Right cardiac atrium (tissue), 5 donors: ENCODE measurements around the gene MAN1C1. TPM values are rescaled to one million over a fixed set of nuclear protein-coding genes. Genes with fewer than 3 reads are reported as not detected.
A peak's percentile ranks its signal among the peaks of the same experiment; 100 is the strongest.

Experiments
- ATAC-seq, 2 donors: fragments of 200-7000 bp; cut with Tn5 transposase; one replicate each; pipeline versions ENCODE4 v1.8.0 to v1.9.1; 2020; ENCODE audit warnings: moderate library complexity in 2 of 2, mild to moderate bottlenecking in 1 of 2
- DNase-seq, 3 donors: peaks; one replicate each; pipeline ENCODE4 v3.0.0-alpha.2; 2020
- H3K27ac ChIP-seq: one replicate; pipeline ENCODE4 v1.5.1; 2013; ENCODE audit warnings: mild to moderate bottlenecking, low read length, control low read depth, moderate library complexity
- H3K27me3 ChIP-seq: one replicate; pipeline ENCODE4 v1.6.1; 2013; ENCODE audit not compliant: control insufficient read depth, insufficient read depth
- H3K4me1 ChIP-seq: one replicate; pipeline ENCODE4 v1.6.1; 2013; ENCODE audit warnings: low read length; ENCODE audit not compliant: control insufficient read depth, insufficient read depth
- H3K4me3 ChIP-seq: one replicate; pipeline ENCODE4 v1.5.1; 2013; ENCODE audit warnings: low read length, control low read depth
- H3K9me3 ChIP-seq: one replicate; pipeline ENCODE4 v1.6.1; 2013; ENCODE audit warnings: low read length; ENCODE audit not compliant: control insufficient read depth
- WGBS: extraction: QIAGEN DNeasy Blood & Tissue Kit; methylation state at CpG from one replicate; pipeline ENCODE4 v1.1.7; 2013; 5-methylcytosine and 5-hydroxymethylcytosine counted together
- intact Hi-C, 4 donors: fragments of 100-400 bp; cut with DNase I; formaldehyde crosslinking; loops; one replicate each; pipeline versions ENCODE4 v1.11.0 to v1.14.0; 2022 to 2023
- polyA plus RNA-seq: library from polyadenylated mRNA; stranded (reverse); fragments of 200-250 nt; gene quantifications from one replicate; pipeline ENCODE4 v1.2.3, GENCODE V29; 2013
- total RNA-seq, 4 donors: library from RNA; stranded (reverse); fragmentation: NEBNext Ultra II Directional; extraction: Animal tissue kit (Norgen Biotek cat#: 25700); gene quantifications; one replicate each; pipeline ENCODE4 v1.2.1, GENCODE V29; 2021
- donor health status: healthy with polysubstance abuse.
- donor health status: DM: no; HTN: yes; CAD: no.
- donor health status: DM: no; HTN: no; CAD: no.
- donor health status: DM: no; HTN: yes; CAD: no; lungs with severe emphysema.
- donor health status: DM: yes; HTN: yes; CAD: no.

The MAN1C1 gene
- total and polyA plus RNA-seq, 5 donors = 9.1 to 15.7 (median 11.7) TPM

GRCh38 chr1:25700626-25701025 is 84.0 kb downstream of the MAN1C1 start:
- Histone ChIP-seq H3K4me3 (no peak overlapping the region), H3K27ac (peak overlapping the region; percentile 88), H3K9me3 (no peaks in the 10 kb centered on the region), H3K4me1 (peaks cover 29% of the 10 kb centered on the region), H3K27me3 (no peaks in the 10 kb centered on the region)
- DNase-seq = peak in 2 of 3 donors; percentile 72 to 76
- intact Hi-C loops = loop anchor here in 2 of 4 donors (5.0 to 10.0 kb wide), 2 partner anchors 37 to 94 kb away; no protein-coding TSS in a partner anchor
- peak; percentile 4 to 15 for ATAC-seq
- WGBS = 60% methylated on average over 7 of the region's 7 CpGs

DNA sequence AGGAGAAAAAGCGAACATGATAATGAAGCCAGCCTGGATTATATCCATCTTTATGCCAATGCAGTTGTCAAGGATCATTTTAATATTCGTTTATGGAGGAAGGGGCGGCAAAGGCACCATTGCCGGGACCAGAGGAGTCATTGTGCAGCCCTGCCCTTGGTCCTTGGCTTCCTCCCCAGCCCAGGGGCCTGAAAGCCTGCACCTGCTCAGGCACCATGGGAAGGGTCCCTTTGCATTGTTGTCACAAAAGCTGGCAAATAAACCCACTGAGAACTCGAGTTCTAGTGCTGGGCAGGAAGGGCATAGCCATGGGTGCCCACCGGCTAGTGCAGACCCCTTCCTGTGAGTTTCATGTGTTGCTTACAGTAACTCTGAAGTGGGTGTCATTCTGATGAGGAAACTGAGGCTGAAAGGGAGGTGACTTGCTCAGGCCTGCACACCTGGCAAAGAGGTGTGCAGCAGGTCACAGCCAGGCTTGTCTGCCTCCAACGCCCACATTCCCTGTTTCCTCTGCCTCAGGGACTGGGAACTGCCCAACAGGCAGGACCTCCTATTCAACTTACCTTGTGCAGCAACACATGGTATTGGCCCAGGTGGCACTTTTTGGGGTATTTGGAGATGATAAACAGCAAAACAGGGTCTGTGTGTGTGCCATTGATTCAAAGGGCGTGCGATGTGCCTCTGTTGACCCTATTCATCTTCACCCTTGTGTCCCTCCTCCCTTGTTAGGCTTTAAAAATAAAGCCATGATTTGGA is 84.6 kb downstream of the MAN1C1 start:
- Histone ChIP-seq H3K27ac (peak overlapping the region; percentile 23), H3K4me3 (no peak overlapping the region), H3K4me1 (peaks cover 28% of the 10 kb centered on the region), H3K9me3 (no peaks in the 10 kb centered on the region), H3K27me3 (no peaks in the 10 kb centered on the region)
- intact Hi-C loops = loop anchor here in 2 of 4 donors (5.0 to 10.0 kb wide), 2 partner anchors 36 to 94 kb away; no protein-coding TSS in a partner anchor
- ATAC-seq (no peak), DNase-seq (no peak)
- whole genome bisulfite sequencing = 86% methylated on average over 9 of the region's 9 CpGs

GRCh38 chr1:25702101-25702775 is 85.6 kb downstream of the MAN1C1 start:
- 88% methylated on average over 11 of the region's 11 CpGs for WGBS
- Histone ChIP-seq H3K4me3 (no peak overlapping the region), H3K9me3 (no peaks in the 10 kb centered on the region), H3K4me1 (peaks cover 34% of the 10 kb centered on the region), H3K27ac (no peak overlapping the region), H3K27me3 (no peaks in the 10 kb centered on the region)
- intact Hi-C loops = loop anchor here in 2 of 4 donors (5.0 to 10.0 kb wide), 2 partner anchors 35 to 93 kb away; no protein-coding TSS in a partner anchor
- ATAC-seq (no peak), DNase-seq (no peak)

DNA sequence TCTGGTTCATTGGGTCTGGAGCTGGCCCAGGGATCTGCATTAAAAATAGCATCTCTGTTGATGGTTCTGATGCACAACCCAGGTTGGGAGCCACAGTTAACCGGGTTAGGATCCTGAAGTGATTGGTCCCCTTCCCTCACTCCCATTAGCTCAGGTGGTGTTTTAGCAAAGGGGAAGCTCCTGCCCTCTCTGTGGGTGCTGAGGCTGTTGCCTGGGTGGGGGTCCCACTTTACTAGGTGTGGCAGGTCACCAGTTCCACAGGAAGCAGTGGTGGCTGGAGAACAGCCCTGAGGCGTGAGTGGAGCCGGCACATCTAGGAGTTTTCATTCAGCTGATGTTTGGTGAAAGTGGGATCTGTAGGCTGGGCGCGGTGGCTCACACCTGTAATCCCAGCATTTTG is 86.5 kb downstream of the MAN1C1 start:
- no peaks in the 10 kb centered on the region for H3K27me3 ChIP-seq
- no peak overlapping the region for H3K4me3 ChIP-seq
- no peak overlapping the region for H3K27ac ChIP-seq
- no peaks in the 10 kb centered on the region for H3K9me3 ChIP-seq
- no peak for ATAC-seq
- no peak for DNase-seq
- H3K4me1 ChIP-seq = peaks cover 39% of the 10 kb centered on the region
- intact Hi-C loops = loop anchor here in 2 of 4 donors (5.0 to 10.0 kb wide), 2 partner anchors 34 to 92 kb away; no protein-coding TSS in a partner anchor
- WGBS = 96% methylated on average over 5 of the region's 5 CpGs

DNA sequence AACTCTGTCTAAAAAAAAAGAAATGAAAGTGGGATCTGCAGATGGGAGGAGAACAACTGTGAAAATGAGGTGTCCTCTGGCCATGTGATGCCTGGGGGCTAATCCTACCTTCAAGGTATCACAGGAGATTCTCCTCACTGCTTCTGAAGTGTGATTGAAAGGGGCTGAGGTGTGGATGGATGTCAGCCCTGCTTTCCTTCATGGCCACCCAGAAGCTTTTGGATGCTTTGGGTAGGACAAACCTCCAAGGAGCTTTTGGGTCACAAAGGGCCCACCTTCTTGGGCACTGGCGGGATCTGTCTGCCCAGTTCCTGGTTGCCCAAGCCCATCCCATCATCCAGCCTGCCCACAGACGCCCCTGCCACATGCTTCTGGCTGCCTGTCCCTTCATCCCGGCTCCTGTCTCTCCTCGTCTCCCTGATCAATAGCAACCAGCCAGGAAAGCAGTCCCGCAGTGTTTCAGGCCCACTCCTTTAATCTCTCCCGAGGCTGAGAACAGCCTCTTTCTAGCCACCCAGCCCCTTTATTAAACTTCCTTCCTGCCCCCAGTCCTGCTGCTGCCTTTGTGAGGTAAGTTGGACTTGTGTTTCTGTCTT is 87.2 kb downstream of the MAN1C1 start:
- H3K9me3 ChIP-seq = no peaks in the 10 kb centered on the region
- ATAC-seq (no peak), DNase-seq (no peak)
- H3K4me3 ChIP-seq = no peak overlapping the region
- intact Hi-C loops = loop anchor here in 2 of 4 donors (5.0 to 10.0 kb wide), 2 partner anchors 34 to 91 kb away; no protein-coding TSS in a partner anchor
- WGBS = 69% methylated on average over 6 of the region's 6 CpGs
- no peaks in the 10 kb centered on the region for H3K27me3 ChIP-seq
- no peak overlapping the region for H3K27ac ChIP-seq
- peaks cover 39% of the 10 kb centered on the region for H3K4me1 ChIP-seq

GRCh38 chr1:25704267-25704691 is 87.7 kb downstream of the MAN1C1 start:
- intact Hi-C loops = loop anchor here in 2 of 4 donors (5.0 to 10.0 kb wide), 2 partner anchors 33 to 91 kb away; no protein-coding TSS in a partner anchor
- peak; percentile 9 to 26 for ATAC-seq
- 33% methylated on average over 7 of the region's 7 CpGs for WGBS
- peaks cover 39% of the 10 kb centered on the region for H3K4me1 ChIP-seq
- H3K27me3 ChIP-seq = no peaks in the 10 kb centered on the region
- peak; percentile 43 to 78 (median 77) for DNase-seq
- no peaks in the 10 kb centered on the region for H3K9me3 ChIP-seq
- H3K4me3 ChIP-seq = no peak overlapping the region
- H3K27ac ChIP-seq = peak overlapping the region; percentile 36

DNA sequence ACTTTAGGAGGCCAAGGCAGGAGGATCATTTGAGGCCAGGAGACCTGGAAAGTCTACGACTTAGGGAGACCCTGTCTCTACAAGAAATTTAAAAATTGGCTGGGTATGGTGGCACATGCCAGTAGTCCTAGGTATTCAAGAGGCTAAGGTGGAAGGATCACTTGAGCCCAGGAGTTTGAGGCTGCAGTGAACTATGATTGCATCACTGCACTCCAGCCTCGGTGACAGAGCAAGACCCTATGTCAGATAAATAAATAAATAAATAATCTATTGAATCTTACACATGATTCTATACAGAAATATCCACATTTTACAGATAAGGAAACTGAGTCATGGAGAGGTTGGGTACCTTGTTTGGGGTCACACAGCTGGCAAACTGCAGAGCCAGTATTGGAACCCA is 89.1 kb downstream of the MAN1C1 start:
- Histone ChIP-seq H3K4me3 (no peak overlapping the region), H3K27me3 (no peaks in the 10 kb centered on the region), H3K27ac (no peak overlapping the region), H3K4me1 (peaks cover 37% of the 10 kb centered on the region), H3K9me3 (no peaks in the 10 kb centered on the region)
- DNase-seq = no peak
- ATAC-seq = no peak
- WGBS = 93% methylated on average over 2 of the region's 2 CpGs
- intact Hi-C loops = loop anchor here in 1 of 4 donors (10.0 kb wide), 1 partner anchor 89 kb away; no protein-coding TSS in a partner anchor

DNA sequence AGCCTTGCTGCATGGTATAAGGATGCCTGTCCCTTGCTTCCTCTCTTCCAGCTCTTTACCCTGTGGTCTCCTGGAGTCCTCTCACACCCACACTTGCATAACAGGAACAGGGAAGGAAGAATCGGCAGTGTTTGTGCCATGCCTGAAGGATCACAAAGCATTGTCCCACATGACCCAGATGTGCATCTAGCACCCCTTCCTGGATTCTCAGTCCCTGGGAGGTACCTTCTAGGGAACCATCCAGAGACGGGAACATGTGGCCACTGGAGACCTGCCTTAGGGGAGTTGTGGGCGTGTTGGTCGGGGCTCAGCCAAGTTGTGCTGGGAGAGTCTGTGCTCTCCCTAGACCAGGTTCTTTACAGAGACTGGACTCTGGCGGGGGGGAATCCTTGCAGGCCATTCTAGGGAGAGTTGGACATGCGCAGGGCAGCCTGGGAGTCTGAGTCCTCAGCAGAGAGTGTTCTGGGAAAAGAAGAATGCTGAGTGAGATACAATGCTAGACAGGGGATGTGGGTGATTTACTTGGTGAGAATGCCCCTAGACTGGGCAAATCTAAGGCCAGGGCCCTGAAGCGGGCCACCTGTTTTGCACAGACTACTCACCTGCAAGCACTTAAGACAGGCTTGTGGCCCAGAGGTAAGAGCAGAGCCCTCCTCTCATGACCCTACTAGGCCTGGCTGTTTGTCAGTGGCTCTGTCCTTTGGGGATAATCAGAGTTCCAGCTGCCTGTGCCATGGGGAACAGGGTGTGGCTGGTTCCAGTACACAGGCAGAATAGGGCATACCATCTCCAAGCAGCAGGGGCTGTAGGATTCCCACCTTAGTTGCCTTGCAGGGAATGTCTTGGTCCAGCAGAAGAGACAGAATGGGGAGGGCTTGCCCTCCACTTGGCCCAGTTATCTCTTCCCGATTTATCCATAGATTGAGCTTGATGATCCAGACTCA is 89.8 kb downstream of the MAN1C1 start:
- DNase-seq = peak in 1 of 3 donors; percentile 36
- intact Hi-C loops = loop anchor here in 1 of 4 donors (10.0 kb wide), 1 partner anchor 88 kb away; no protein-coding TSS in a partner anchor

DNA sequence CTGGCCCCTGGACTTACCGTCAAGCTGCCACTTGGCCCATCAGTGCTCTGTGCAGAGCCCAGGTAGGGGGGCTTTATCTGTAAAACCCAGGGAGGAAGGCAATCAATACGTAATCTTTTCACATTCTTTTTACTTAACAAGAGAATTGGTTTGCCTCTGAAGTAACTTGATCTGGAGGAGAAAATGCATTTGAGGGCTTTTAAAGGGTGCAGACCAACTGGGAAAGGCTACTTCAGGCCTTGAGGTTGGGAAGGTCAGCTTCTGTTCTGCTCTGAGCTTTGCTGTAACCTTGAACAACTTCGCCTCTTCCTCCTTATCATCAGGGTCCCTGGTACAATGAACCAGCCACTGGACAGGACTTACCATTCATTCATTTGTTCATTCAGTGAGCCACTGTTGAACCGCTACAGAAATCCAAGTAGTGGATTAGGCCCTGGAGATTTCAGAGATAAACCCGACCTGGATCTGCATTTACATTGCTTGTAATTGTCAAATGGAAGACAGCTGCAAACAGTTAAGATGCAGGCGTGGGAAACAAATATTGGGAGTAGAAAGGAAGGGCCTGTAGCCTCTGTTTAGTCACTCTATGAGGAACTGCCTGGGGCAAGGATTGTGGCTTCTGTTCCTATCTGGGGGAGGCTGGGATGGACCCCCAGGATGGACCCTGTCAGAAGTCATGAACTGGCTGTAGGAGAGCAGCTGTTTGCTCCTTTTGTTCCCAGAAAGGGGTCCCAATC is 90.9 kb downstream of the MAN1C1 start:
- intact Hi-C loops = loop anchor here in 1 of 4 donors (10.0 kb wide), 1 partner anchor 87 kb away; no protein-coding TSS in a partner anchor
- Histone ChIP-seq H3K27me3 (no peaks in the 10 kb centered on the region), H3K27ac (no peak overlapping the region), H3K4me3 (no peak overlapping the region), H3K4me1 (peaks cover 25% of the 10 kb centered on the region), H3K9me3 (no peaks in the 10 kb centered on the region)
- no peak for DNase-seq
- ATAC-seq = no peak
- WGBS = 80% methylated on average over 6 of the region's 6 CpGs

More for the DNA sequence above, 89.8 kb downstream of the MAN1C1 start:
- no peaks in the 10 kb centered on the region for H3K27me3 ChIP-seq
- no peak overlapping the region for H3K4me3 ChIP-seq
- H3K27ac ChIP-seq = no peak overlapping the region
- 86% methylated on average over 8 of the region's 8 CpGs for WGBS
- peaks cover 31% of the 10 kb centered on the region for H3K4me1 ChIP-seq
- H3K9me3 ChIP-seq = no peaks in the 10 kb centered on the region
- ATAC-seq = peak in 1 of 2 donors; percentile 12
